CD4-positive, alpha-beta T cell (primary cell): ENCODE measurements around the gene ATP2A1. TPM values are rescaled to one million over a fixed set of nuclear protein-coding genes. Genes with fewer than 3 reads are reported as not detected.
"Not testable (repeated sequence)": the region's sequence is repeated elsewhere in the genome, so short reads cannot be mapped to it uniquely, and the experiment has no call there.

Source experiments
- ATAC-seq: fragments of 200-7000 bp; cut with Tn5 transposase; one replicate; pipeline ENCODE4 v1.10.0; 2022; ENCODE audit warnings: mild to moderate bottlenecking; ENCODE audit not compliant: poor library complexity
- CTCF ChIA-PET: fragments of 350-600 bp; sonication (Branson Sonifier 250); formaldehyde crosslinking; loops from one replicate; lab custom pipeline; 2021; ENCODE audit warnings: antibody characterized with exemption, inconsistent platforms; lab: Charles Lee
- POLR2A ChIA-PET: fragments of 350-600 bp; sonication (Branson Sonifier 250); formaldehyde crosslinking; loops from one replicate; lab custom pipeline; 2021; ENCODE audit warnings: antibody characterized with exemption, inconsistent platforms; lab: Charles Lee
- DNase-seq, 14 experiments: peaks; one replicate each; pipeline ENCODE4 v3.0.0-alpha.2; 2013 to 2020; ENCODE audit warnings: mixed read lengths in 2 of 14
- H3K27ac ChIP-seq, 2 donors: one replicate each; pipeline versions ENCODE4 v1.5.1 to v1.7.0; 2013; ENCODE audit warnings: low read length in 2 of 2, low read depth in 1 of 2, mild to moderate bottlenecking in 1 of 2
- H3K27me3 ChIP-seq, 2 experiments: 1 replicate in 1 of 2; 2 replicates in 1 of 2; pipeline versions ENCODE4 v1.6.1 to v1.7.0; 2013; ENCODE audit warnings: low read length in 2 of 2, control low read depth in 1 of 2, mild to moderate bottlenecking in 1 of 2, moderate library complexity in 1 of 2; ENCODE audit not compliant: insufficient read depth in 2 of 2, control insufficient read depth in 1 of 2
- H3K36me3 ChIP-seq: one replicate; pipeline ENCODE4 v1.6.1; 2013; ENCODE audit warnings: low read length, control low read depth; ENCODE audit not compliant: insufficient read depth
- H3K4me1 ChIP-seq: one replicate; pipeline ENCODE4 v1.6.1; 2013; ENCODE audit warnings: low read length, control low read depth; ENCODE audit not compliant: insufficient read depth
- H3K4me3 ChIP-seq: one replicate; pipeline ENCODE4 v1.5.1; 2013; ENCODE audit warnings: mild to moderate bottlenecking, low read length, moderate library complexity
- H3K9me3 ChIP-seq, 2 experiments: 1 replicate in 1 of 2; 2 replicates in 1 of 2; pipeline versions ENCODE4 v1.6.1 to v1.7.0; 2013; ENCODE audit warnings: low read length in 2 of 2, mild to moderate bottlenecking in 2 of 2, control low read depth in 1 of 2, moderate library complexity in 1 of 2; ENCODE audit not compliant: control insufficient read depth in 1 of 2, insufficient read depth in 1 of 2
- H3K27ac Mint-ChIP-seq: one replicate; pipeline ENCODE4 v1.8.0; 2020; ENCODE audit warnings: mixed read lengths
- H3K27me3 Mint-ChIP-seq: one replicate; pipeline ENCODE4 v1.8.0; 2021; ENCODE audit warnings: mixed read lengths
- H3K36me3 Mint-ChIP-seq: one replicate; pipeline ENCODE4 v1.8.0; 2021; ENCODE audit warnings: low read depth, mixed read lengths
- H3K4me1 Mint-ChIP-seq: one replicate; pipeline ENCODE4 v1.8.0; 2021; ENCODE audit warnings: low read depth, mixed read lengths
- H3K4me3 Mint-ChIP-seq: one replicate; pipeline ENCODE4 v1.8.0; 2020; ENCODE audit warnings: mild to moderate bottlenecking, mixed read lengths
- H3K9me3 Mint-ChIP-seq: one replicate; pipeline ENCODE4 v1.8.0; 2020; ENCODE audit warnings: mixed read lengths
- CTCF ChIP-seq: fragments of 200-600 bp; IDR thresholded peaks from one replicate; pipeline ENCODE4 v1.8.0; 2022; ENCODE audit warnings: antibody characterized with exemption, mild to moderate bottlenecking
- intact Hi-C, 2 experiments: fragments of 100-400 bp; cut with DNase I in 1 of 2; cut with micrococcal nuclease in 1 of 2; formaldehyde crosslinking; loops; one replicate each; pipeline versions ENCODE4 v1.15.1 to v1.9.0; 2023 to 2025; cut with DNase I, micrococcal nuclease
- total RNA-seq, 174 experiments: library from RNA in 2 of 174; stranded (reverse) in 2 of 174; gene quantifications; one replicate each; pipeline ENCODE4 v1.2.3 and lab custom pipeline; 2021 to 2026

ATP2A1 gene
- total RNA-seq, 2 experiments from 2014 or later = 0.56 to 0.77 TPM

- H3K36me3 Mint-ChIP-seq = no peaks in the 10 kb centered on the region
- peaks cover 0 to 4% of the 10 kb centered on the region in 2 experiments for H3K9me3 ChIP-seq
- H3K9me3 Mint-ChIP-seq = no peaks in the 10 kb centered on the region
- peaks cover 28% of the 10 kb centered on the region for H3K4me1 Mint-ChIP-seq
- intact Hi-C loops = no loop called here
- no peaks in the 10 kb centered on the region for H3K27me3 Mint-ChIP-seq
- POLR2A ChIA-PET = no interaction called here
- CTCF ChIA-PET = interaction anchor here (1.6 kb wide), 1 partner anchor 8 kb away, joined by 6 read pairs; no protein-coding TSS in a partner anchor
- no peak for ATAC-seq
- TF ChIP-seq CTCF = no peak
- H3K27me3 ChIP-seq = no peaks in the 10 kb centered on the region
- no peak overlapping the region for H3K4me3 ChIP-seq
- H3K4me1 ChIP-seq = peaks cover 14% of the 10 kb centered on the region
- no peak overlapping the region for H3K27ac ChIP-seq
- no peaks in the 10 kb centered on the region for H3K36me3 ChIP-seq
- H3K27ac Mint-ChIP-seq = no peak overlapping the region
- no peak for DNase-seq
- no peak overlapping the region for H3K4me3 Mint-ChIP-seq
Observed at GRCh38 chr16:28937222-28937876, 59.1 kb downstream of the ATP2A1 start.

- no peaks in the 10 kb centered on the region for H3K36me3 Mint-ChIP-seq
Observed at GRCh38 chr16:28938721-28939120, 60.4 kb downstream of the ATP2A1 start.

GRCh38 chr16:28939825-28940224, 61.5 kb downstream of the ATP2A1 start:
- H3K27me3 ChIP-seq, H3K4me3 Mint-ChIP-seq, H3K36me3 ChIP-seq, H3K27ac Mint-ChIP-seq, DNase-seq, intact Hi-C loops, H3K36me3 Mint-ChIP-seq, H3K4me3 ChIP-seq, H3K9me3 ChIP-seq, CTCF ChIA-PET, H3K27ac ChIP-seq, H3K9me3 Mint-ChIP-seq, H3K27me3 Mint-ChIP-seq, POLR2A ChIA-PET, ATAC-seq: not testable (repeated sequence)
- H3K4me1 Mint-ChIP-seq = peaks cover 28% of the 10 kb centered on the region
- H3K4me1 ChIP-seq = peaks cover 14% of the 10 kb centered on the region

More at GRCh38 chr16:28938721-28939120, 60.4 kb downstream of the ATP2A1 start:
- intact Hi-C loops = no loop called here
- no peak overlapping the region for H3K4me3 ChIP-seq
- ATAC-seq = no peak
- peaks cover 28% of the 10 kb centered on the region for H3K4me1 Mint-ChIP-seq
- H3K4me3 Mint-ChIP-seq = no peak overlapping the region
- no peaks in the 10 kb centered on the region for H3K27me3 Mint-ChIP-seq
- no peaks in the 10 kb centered on the region for H3K9me3 Mint-ChIP-seq
- POLR2A ChIA-PET = no interaction called here
- H3K4me1 ChIP-seq = peaks cover 14% of the 10 kb centered on the region
- peaks cover 0 to 4% of the 10 kb centered on the region in 2 experiments for H3K9me3 ChIP-seq
- CTCF ChIA-PET = no interaction called here
- no peak for DNase-seq
- no peaks in the 10 kb centered on the region for H3K27me3 ChIP-seq
- H3K27ac Mint-ChIP-seq = no peak overlapping the region
- no peak overlapping the region for H3K27ac ChIP-seq
- TF ChIP-seq CTCF = no peak
- H3K36me3 ChIP-seq = no peaks in the 10 kb centered on the region
